WTC11 (cell line): ENCODE measurements around the gene LRRC74A. TPM values are rescaled to one million over a fixed set of nuclear protein-coding genes. Genes with fewer than 3 reads are reported as not detected.
A peak's percentile ranks its signal among the peaks of the same experiment; 100 is the strongest.

Experiments
- ATAC-seq: fragments of 200-7000 bp; cut with Tn5 transposase; 2 replicates; pipeline ENCODE4 v1.10.0; 2021; ENCODE audit warnings: mild to moderate bottlenecking, moderate library complexity
- CTCF ChIA-PET: fragments of 300-600 bp; sonication (Branson Sonifier 250); formaldehyde crosslinking; loops from one replicate; lab custom pipeline; 2021; ENCODE audit warnings: antibody characterized with exemption; lab: Charles Lee
- POLR2A ChIA-PET: fragments of 350-600 bp; sonication (Branson Sonifier 250); formaldehyde crosslinking; loops from one replicate; lab custom pipeline; 2021; ENCODE audit warnings: antibody characterized with exemption; lab: Charles Lee
- DNase-seq: peaks from one replicate; pipeline ENCODE4 v3.0.0; 2021; ENCODE audit warnings: low spot score
- H3K27ac Mint-ChIP-seq: 2 replicates; pipeline ENCODE4 v1.8.0; 2021; ENCODE audit warnings: mixed read lengths
- H3K27me3 Mint-ChIP-seq: 2 replicates; pipeline ENCODE4 v1.8.0; 2021; ENCODE audit warnings: low read depth, mild to moderate bottlenecking, moderate library complexity, mixed read lengths
- H3K36me3 Mint-ChIP-seq: 2 replicates; pipeline ENCODE4 v1.8.0; 2021; ENCODE audit warnings: mixed read lengths
- H3K4me1 Mint-ChIP-seq: 2 replicates; pipeline ENCODE4 v1.8.0; 2022; ENCODE audit warnings: mixed read lengths
- H3K4me3 Mint-ChIP-seq: 2 replicates; pipeline ENCODE4 v1.8.0; 2021; ENCODE audit warnings: mild to moderate bottlenecking, moderate library complexity, mixed read lengths
- H3K9me3 Mint-ChIP-seq: 2 replicates; pipeline ENCODE4 v1.8.0; 2021; ENCODE audit warnings: mixed read lengths
- CTCF ChIP-seq: fragments of 200-600 bp; IDR thresholded peaks from 2 replicates; pipeline ENCODE4 v1.8.0; 2022; ENCODE audit warnings: antibody characterized with exemption
- GTF2I ChIP-seq: fragments of 250-450 bp; sonication (Bioruptor Pico); conservative IDR thresholded peaks from 2 replicates; pipeline ENCODE4 v1.4.0; 2021; ENCODE audit warnings: mild to moderate bottlenecking
- NFATC4 ChIP-seq: fragments of 250-450 bp; sonication (Bioruptor Pico); IDR thresholded peaks from 2 replicates; pipeline ENCODE4 v1.9.0; 2021; ENCODE audit warnings: mild to moderate bottlenecking
- NR3C1 ChIP-seq: sonication (generic); formaldehyde crosslinking; conservative IDR thresholded peaks from 2 replicates; pipeline ENCODE4 v1.8.1; 2023; ENCODE audit warnings: low read depth, mild to moderate bottlenecking, missing genetic modification reagents
- SMAD3 ChIP-seq: sonication (generic); formaldehyde crosslinking; IDR thresholded peaks from 2 replicates; pipeline ENCODE4 v1.8.0; 2022; ENCODE audit warnings: missing genetic modification reagents, mild to moderate bottlenecking, borderline replicate concordance
- ZNF219 ChIP-seq: sonication (generic); formaldehyde crosslinking; IDR thresholded peaks from 2 replicates; pipeline ENCODE4 v1.8.0; 2023; ENCODE audit warnings: missing genetic modification reagents, mild to moderate bottlenecking, borderline replicate concordance
- ZNF423 ChIP-seq: fragments of 250-450 bp; sonication (Bioruptor Pico); IDR thresholded peaks from 2 replicates; pipeline ENCODE4 v2.1.2; 2022; ENCODE audit warnings: mild to moderate bottlenecking, moderate library complexity
- ZNF532 ChIP-seq: fragments of 250-450 bp; sonication (Bioruptor Pico); IDR thresholded peaks from 2 replicates; pipeline ENCODE4 v1.9.0; 2021; ENCODE audit warnings: mild to moderate bottlenecking, borderline replicate concordance
- total RNA-seq: library from RNA; stranded (reverse); gene quantifications from 3 replicates; pipeline ENCODE4 v1.2.3, GENCODE V29; 2021
- TF ChIP-seq, protein P1 (sequence below): sonication (generic); formaldehyde crosslinking; IDR thresholded peaks from 2 replicates; pipeline ENCODE4 v1.8.1; 2023; ENCODE audit warnings: mild to moderate bottlenecking, moderate library complexity, missing genetic modification reagents
- TF ChIP-seq, protein P2 (sequence below): sonication (generic); formaldehyde crosslinking; IDR thresholded peaks from 2 replicates; pipeline ENCODE4 v1.8.1; 2022; ENCODE audit warnings: low read depth, missing genetic modification reagents, borderline replicate concordance
- TF ChIP-seq, protein P3 (sequence below): sonication (generic); formaldehyde crosslinking; IDR thresholded peaks from 2 replicates; pipeline ENCODE4 v1.8.0; 2022; ENCODE audit warnings: mild to moderate bottlenecking, missing genetic modification reagents
- TF ChIP-seq, protein P4 (sequence below): sonication (generic); formaldehyde crosslinking; IDR thresholded peaks from 2 replicates; pipeline ENCODE4 v1.8.1; 2023; ENCODE audit warnings: mild to moderate bottlenecking, missing genetic modification reagents
- TF ChIP-seq, protein P5 (sequence below): sonication (generic); formaldehyde crosslinking; IDR thresholded peaks from 2 replicates; pipeline ENCODE4 v1.8.1; 2023; ENCODE audit warnings: mild to moderate bottlenecking, missing genetic modification reagents
- TF ChIP-seq, protein P6 (sequence below): fragments of 250-450 bp; sonication (Bioruptor Pico); conservative IDR thresholded peaks from 2 replicates; pipeline ENCODE4 v1.9.0; 2021; ENCODE audit warnings: mild to moderate bottlenecking

The LRRC74A gene
- total RNA-seq, 1 experiment from 2014 or later, result not detected

- TF ChIP-seq ZNF532 (CRISPR knock-in tag) (no peak), ZNF219 (CRISPR knock-in tag) (no peak), ZNF423 (CRISPR knock-in tag) (no peak)
These were observed 90.0 kb downstream of the LRRC74A start (continued) for GRCh38 chr14:76916040-76916715.

DNA sequence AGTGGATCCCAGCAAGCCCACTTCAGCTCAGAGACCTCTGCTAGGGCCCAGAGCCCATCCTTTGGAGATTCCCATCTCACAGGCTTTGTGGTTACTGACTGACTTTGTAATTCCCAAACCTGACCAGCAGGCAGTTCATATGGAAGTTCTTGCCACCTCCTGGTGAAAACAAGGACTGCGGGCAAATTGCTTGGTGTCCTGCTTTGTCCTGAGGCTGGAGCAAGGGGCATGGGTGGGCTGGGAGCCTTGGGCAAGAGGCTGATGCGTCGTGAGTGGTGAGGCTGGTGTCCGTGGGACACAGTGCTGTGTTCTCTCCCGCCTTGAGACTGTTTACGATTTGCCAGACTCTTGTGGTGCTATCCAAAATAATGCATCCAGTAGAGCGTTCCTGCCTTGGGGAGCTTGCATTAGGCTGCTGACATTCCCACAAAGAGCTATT lies 91.0 kb downstream of the LRRC74A start:
- Mint-ChIP-seq H3K27me3 (no peaks in the 10 kb centered on the region), H3K4me1 (peaks cover 70% of the 10 kb centered on the region), H3K36me3 (no peaks in the 10 kb centered on the region), H3K27ac (no peak overlapping the region), H3K4me3 (no peak overlapping the region), H3K9me3 (no peaks in the 10 kb centered on the region)
- TF ChIP-seq CTCF (peak; percentile 59; the same call in 1 of the 2 replicates), NR3C1 (CRISPR knock-in tag) (no peak)
- TF ChIP-seq, protein P1, sequence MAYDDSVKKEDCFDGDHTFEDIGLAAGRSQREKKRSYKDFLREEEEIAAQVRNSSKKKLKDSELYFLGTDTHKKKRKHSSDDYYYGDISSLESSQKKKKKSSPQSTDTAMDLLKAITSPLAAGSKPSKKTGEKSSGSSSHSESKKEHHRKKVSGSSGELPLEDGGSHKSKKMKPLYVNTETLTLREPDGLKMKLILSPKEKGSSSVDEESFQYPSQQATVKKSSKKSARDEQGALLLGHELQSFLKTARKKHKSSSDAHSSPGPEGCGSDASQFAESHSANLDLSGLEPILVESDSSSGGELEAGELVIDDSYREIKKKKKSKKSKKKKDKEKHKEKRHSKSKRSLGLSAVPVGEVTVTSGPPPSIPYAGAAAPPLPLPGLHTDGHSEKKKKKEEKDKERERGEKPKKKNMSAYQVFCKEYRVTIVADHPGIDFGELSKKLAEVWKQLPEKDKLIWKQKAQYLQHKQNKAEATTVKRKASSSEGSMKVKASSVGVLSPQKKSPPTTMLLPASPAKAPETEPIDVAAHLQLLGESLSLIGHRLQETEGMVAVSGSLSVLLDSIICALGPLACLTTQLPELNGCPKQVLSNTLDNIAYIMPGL, result peak; percentile 36; the same call in 1 of the 2 replicates
- ATAC-seq (peak; percentile 42), DNase-seq (peak; percentile 85)
- ChIA-PET CTCF (interaction anchor here (0.6 to 17.3 kb wide), 44 partner anchors 8 to 178 kb away, joined by 3 to 196 read pairs (median 4); no protein-coding TSS in a partner anchor), POLR2A (interaction anchor here (1.1 to 5.1 kb wide), 4 partner anchors 11 to 115 kb away, joined by 3 to 38 read pairs (median 4); no protein-coding TSS in a partner anchor)

GRCh38 chr14:76917745-76918255 lies 91.6 kb downstream of the LRRC74A start:
- Mint-ChIP-seq H3K27me3 (no peaks in the 10 kb centered on the region), H3K36me3 (no peaks in the 10 kb centered on the region), H3K4me3 (no peak overlapping the region), H3K27ac (peak overlapping the region; percentile 85; the same call in 1 of the 2 replicates), H3K4me1 (peaks cover 75% of the 10 kb centered on the region), H3K9me3 (no peaks in the 10 kb centered on the region)
- POLR2A ChIA-PET, result interaction anchor here (1.1 to 5.1 kb wide), 4 partner anchors 10 to 115 kb away, joined by 3 to 38 read pairs (median 4); no protein-coding TSS in a partner anchor
- DNase-seq (no peak), ATAC-seq (no peak)
- CTCF ChIA-PET, result interaction anchor here (0.6 to 17.3 kb wide), 40 partner anchors 12 to 233 kb away, joined by 3 to 196 read pairs (median 4); no protein-coding TSS in a partner anchor
- TF ChIP-seq, protein P2, sequence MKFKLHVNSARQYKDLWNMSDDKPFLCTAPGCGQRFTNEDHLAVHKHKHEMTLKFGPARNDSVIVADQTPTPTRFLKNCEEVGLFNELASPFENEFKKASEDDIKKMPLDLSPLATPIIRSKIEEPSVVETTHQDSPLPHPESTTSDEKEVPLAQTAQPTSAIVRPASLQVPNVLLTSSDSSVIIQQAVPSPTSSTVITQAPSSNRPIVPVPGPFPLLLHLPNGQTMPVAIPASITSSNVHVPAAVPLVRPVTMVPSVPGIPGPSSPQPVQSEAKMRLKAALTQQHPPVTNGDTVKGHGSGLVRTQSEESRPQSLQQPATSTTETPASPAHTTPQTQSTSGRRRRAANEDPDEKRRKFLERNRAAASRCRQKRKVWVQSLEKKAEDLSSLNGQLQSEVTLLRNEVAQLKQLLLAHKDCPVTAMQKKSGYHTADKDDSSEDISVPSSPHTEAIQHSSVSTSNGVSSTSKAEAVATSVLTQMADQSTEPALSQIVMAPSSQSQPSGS (CRISPR knock-in tag), result no peak
- TF ChIP-seq NFATC4 (CRISPR knock-in tag) (no peak), GTF2I (CRISPR knock-in tag) (no peak), SMAD3 (CRISPR knock-in tag) (no peak)
- TF ChIP-seq, protein P3, sequence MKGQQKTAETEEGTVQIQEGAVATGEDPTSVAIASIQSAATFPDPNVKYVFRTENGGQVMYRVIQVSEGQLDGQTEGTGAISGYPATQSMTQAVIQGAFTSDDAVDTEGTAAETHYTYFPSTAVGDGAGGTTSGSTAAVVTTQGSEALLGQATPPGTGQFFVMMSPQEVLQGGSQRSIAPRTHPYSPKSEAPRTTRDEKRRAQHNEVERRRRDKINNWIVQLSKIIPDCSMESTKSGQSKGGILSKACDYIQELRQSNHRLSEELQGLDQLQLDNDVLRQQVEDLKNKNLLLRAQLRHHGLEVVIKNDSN, result no peak
- TF ChIP-seq, protein P4, sequence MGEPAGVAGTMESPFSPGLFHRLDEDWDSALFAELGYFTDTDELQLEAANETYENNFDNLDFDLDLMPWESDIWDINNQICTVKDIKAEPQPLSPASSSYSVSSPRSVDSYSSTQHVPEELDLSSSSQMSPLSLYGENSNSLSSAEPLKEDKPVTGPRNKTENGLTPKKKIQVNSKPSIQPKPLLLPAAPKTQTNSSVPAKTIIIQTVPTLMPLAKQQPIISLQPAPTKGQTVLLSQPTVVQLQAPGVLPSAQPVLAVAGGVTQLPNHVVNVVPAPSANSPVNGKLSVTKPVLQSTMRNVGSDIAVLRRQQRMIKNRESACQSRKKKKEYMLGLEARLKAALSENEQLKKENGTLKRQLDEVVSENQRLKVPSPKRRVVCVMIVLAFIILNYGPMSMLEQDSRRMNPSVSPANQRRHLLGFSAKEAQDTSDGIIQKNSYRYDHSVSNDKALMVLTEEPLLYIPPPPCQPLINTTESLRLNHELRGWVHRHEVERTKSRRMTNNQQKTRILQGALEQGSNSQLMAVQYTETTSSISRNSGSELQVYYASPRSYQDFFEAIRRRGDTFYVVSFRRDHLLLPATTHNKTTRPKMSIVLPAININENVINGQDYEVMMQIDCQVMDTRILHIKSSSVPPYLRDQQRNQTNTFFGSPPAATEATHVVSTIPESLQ, result no peak
- TF ChIP-seq, protein P5, sequence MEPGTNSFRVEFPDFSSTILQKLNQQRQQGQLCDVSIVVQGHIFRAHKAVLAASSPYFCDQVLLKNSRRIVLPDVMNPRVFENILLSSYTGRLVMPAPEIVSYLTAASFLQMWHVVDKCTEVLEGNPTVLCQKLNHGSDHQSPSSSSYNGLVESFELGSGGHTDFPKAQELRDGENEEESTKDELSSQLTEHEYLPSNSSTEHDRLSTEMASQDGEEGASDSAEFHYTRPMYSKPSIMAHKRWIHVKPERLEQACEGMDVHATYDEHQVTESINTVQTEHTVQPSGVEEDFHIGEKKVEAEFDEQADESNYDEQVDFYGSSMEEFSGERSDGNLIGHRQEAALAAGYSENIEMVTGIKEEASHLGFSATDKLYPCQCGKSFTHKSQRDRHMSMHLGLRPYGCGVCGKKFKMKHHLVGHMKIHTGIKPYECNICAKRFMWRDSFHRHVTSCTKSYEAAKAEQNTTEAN (CRISPR knock-in tag), result no peak
- TF ChIP-seq, protein P6, sequence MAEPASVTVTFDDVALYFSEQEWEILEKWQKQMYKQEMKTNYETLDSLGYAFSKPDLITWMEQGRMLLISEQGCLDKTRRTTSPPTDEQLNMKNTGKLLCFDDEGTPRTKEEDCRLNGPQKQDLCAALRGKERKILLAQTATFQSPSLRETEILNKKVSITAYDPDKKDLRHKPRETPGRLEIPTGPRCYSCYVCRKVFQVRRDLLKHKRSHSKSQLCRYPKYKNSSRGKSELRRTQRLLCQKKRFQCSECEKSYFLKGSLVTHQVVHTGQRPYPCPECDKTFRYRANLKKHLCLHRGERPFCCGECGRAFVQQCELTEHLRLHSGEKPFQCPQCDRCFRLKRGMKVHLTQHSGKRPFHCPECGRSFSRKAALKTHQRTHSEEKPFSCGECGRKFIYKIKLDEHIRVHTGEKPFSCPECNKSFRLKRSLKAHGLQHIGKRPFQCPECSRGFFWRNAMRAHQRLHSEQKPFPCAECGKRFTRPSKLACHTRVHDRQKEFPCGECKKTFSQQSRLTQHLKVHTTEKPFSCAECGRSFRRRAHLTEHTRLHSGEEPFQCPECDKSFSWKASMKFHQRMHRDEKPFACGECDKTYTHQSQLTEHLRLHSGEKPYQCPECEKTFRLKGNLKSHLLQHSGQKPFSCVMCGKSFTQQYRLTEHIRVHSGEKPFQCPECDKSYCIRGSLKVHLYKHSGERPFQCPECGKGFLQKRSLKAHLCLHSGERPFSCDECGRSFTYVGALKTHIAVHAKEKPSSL (CRISPR knock-in tag), result no peak
